ENCODE results near the gene CCR4.

Gene CCR4

DNA sequence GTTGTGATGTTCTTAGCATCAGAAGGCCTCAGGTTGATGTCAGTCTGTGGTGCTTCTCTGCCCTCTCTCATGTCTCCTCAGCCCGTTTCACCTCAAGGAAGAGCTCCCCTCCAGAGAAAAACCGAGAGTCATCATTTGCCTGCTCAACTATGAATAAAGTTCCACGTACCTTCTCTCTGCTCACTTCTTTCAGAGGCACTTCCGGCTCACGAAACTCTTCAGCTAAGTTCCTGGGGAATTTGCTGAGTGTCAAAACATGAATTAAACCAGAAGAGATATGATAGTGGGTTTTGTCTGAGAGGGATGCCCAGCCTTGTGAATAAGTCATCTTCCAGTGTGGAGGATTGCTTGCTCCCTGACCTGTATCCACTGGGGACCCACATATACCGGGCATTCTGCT is 37.7 kb downstream of the CCR4 start:
- no peak overlapping the region for H3K4me3 ChIP-seq (ENCODE audit: control insufficient read depth, low read depth, low read length)
- TF ChIP-seq CTCF (IDR thresholded peaks at IDR 0.05; ENCODE audit: control insufficient read depth, insufficient read depth, low read depth, low read length, missing control alignments): no peak
- DNase-seq (ENCODE audit: low read depth): no peak

- TF ChIP-seq CTCF (IDR thresholded peaks at IDR 0.05; ENCODE audit: control insufficient read depth, insufficient read depth, low read depth, low read length, missing control alignments): no peak
- DNase-seq (ENCODE audit: low read depth): no peak
- no peak overlapping the region for H3K4me3 ChIP-seq (ENCODE audit: control insufficient read depth, low read depth, low read length)
Observed at GRCh38 chr3:32990116-32990515, 38.7 kb downstream of the CCR4 start.

DNA sequence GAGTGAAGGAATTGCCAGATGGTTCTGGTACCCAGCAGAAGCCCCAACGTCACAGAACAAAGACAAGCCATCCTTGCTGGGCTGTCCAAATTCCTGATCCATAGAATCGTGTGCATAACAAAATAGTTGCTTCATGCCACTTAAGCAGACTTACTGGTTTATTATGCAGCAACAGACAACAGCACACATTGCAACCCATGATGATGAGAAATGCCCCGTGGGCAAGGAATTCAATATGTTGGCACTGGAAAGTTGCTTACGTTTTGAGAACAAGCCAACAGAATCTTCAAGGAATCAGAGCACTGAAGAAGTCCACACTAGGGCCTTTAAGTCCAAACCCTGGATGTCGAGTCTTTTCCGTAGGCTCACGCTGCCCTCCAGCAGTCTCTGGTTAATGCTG is 40.3 kb downstream of the CCR4 start:
- TF ChIP-seq CTCF (IDR thresholded peaks at IDR 0.05; ENCODE audit: control insufficient read depth, insufficient read depth, low read depth, low read length, missing control alignments): no peak
- no peak for DNase-seq (ENCODE audit: low read depth)

GRCh38 chr3:32992310-32992686 is 40.9 kb downstream of the CCR4 start:
- TF ChIP-seq CTCF (IDR thresholded peaks at IDR 0.05; ENCODE audit: control insufficient read depth, insufficient read depth, low read depth, low read length, missing control alignments): no peak
- no peak for DNase-seq (ENCODE audit: low read depth)
- no peak overlapping the region for H3K4me3 ChIP-seq (ENCODE audit: control insufficient read depth, low read depth, low read length)

More for the DNA sequence above, 40.3 kb downstream of the CCR4 start:
- no peak overlapping the region for H3K4me3 ChIP-seq (ENCODE audit: control insufficient read depth, low read depth, low read length)

DNA sequence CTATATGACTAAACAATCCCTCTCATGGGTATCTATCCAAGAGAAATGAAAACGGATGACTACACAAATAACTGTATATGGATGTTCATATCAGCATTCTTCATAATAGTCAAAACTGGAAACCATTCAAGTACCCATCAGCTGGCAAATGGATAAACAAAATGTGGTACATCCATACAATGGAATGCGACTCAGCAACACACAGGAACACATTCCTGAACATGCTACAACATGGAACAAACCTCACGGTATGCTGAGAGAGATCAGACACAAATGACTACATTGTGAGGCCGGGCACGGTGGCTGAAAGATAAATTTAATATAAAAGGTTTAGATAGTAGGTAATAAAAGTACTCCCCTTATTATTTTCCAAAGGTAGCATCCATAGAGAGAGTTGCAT is 42.6 kb downstream of the CCR4 start:
- DNase-seq (ENCODE audit: low read depth): no peak
- no peak for TF ChIP-seq CTCF (IDR thresholded peaks at IDR 0.05; ENCODE audit: control insufficient read depth, insufficient read depth, low read depth, low read length, missing control alignments)
- no peak overlapping the region for H3K4me3 ChIP-seq (ENCODE audit: control insufficient read depth, low read depth, low read length)

GRCh38 chr3:32995098-32995497 is 43.7 kb downstream of the CCR4 start:
- TF ChIP-seq CTCF (IDR thresholded peaks at IDR 0.05; ENCODE audit: control insufficient read depth, insufficient read depth, low read depth, low read length, missing control alignments): no peak
- H3K4me3 ChIP-seq (ENCODE audit: control insufficient read depth, low read depth, low read length): no peak overlapping the region
- no peak for DNase-seq (ENCODE audit: low read depth)
